T-helper 1 cell (primary cell): ENCODE data around the gene WTIP.
"Not testable (repeated sequence)": the region's sequence is repeated elsewhere in the genome, so short reads cannot be mapped to it uniquely, and the experiment has no call there.

ENCODE experiments used
- DNase-seq, 5 donors: peaks; one replicate each; pipeline ENCODE4 v3.0.0-alpha.2; 2012 to 2020
- total RNA-seq, 4 donors: gene quantifications; one replicate each; lab custom pipeline; 2026; lab: John Stamatoyannopoulos, UW

WTIP gene
- total RNA-seq, result 0.54 to 1.2 (median 0.98) reads per million in 4 donors

- no peak for DNase-seq
Measured at GRCh38 chr19:34480971-34481841, at the start of gene WTIP. Gene WTIP, plus strand, starts transcription at chr19:34481758. Its CDS starts 217 bp downstream, at chr19:34481975.

GRCh38 chr19:34432797-34433196, 48.8 kb upstream of the WTIP start:
- DNase-seq, result no peak

- DNase-seq, result no peak
Measured at GRCh38 chr19:34436716-34437115, 44.8 kb upstream of the WTIP start.

GRCh38 chr19:34448191-34448590, 33.4 kb upstream of the WTIP start:
- no peak for DNase-seq

GRCh38 chr19:34452723-34453122, 28.8 kb upstream of the WTIP start:
- no peak for DNase-seq

- no peak for DNase-seq
Measured at GRCh38 chr19:34454091-34454490, 27.5 kb upstream of the WTIP start.

GRCh38 chr19:34454685-34455084, 26.9 kb upstream of the WTIP start:
- peak in 1 of 5 donors; percentile 5 for DNase-seq

- not testable (repeated sequence) for DNase-seq
Measured at GRCh38 chr19:34455783-34456480, 25.6 kb upstream of the WTIP start.

GRCh38 chr19:34457446-34457845, 24.1 kb upstream of the WTIP start:
- DNase-seq, result no peak

- DNase-seq, result no peak
Measured at GRCh38 chr19:34458677-34459076, 22.9 kb upstream of the WTIP start.

- DNase-seq, result no peak
Measured at GRCh38 chr19:34459614-34460013, 21.9 kb upstream of the WTIP start.

- no peak for DNase-seq
Measured at GRCh38 chr19:34461375-34462100, 20.0 kb upstream of the WTIP start.

GRCh38 chr19:34464785-34465184, 16.8 kb upstream of the WTIP start:
- not testable (repeated sequence) for DNase-seq

GRCh38 chr19:34468409-34468808, 13.1 kb upstream of the WTIP start:
- DNase-seq, result no peak

- not testable (repeated sequence) for DNase-seq
Measured at GRCh38 chr19:34469026-34469425, 12.5 kb upstream of the WTIP start.

- DNase-seq, result no peak
Measured at GRCh38 chr19:34471906-34472700, 9.5 kb upstream of the WTIP start.

GRCh38 chr19:34474233-34474989, 7.1 kb upstream of the WTIP start:
- no peak for DNase-seq

- peak in 1 of 5 donors; percentile 21 for DNase-seq
Measured at GRCh38 chr19:34475026-34475974, 6.3 kb upstream of the WTIP start.

GRCh38 chr19:34475975-34476594, 5.5 kb upstream of the WTIP start:
- DNase-seq, result no peak

GRCh38 chr19:34478496-34478895, 3.1 kb upstream of the WTIP start:
- not testable (repeated sequence) for DNase-seq
